NCI-H69 (cell line): ENCODE data around the gene MRPL50.
A peak's percentile ranks its signal among the peaks of the same experiment; 100 is the strongest.

Experiments
- DNase-seq: peaks from one replicate; lab custom pipeline; 2025; lab: John Stamatoyannopoulos, UW

Gene MRPL50

GRCh38 chr9:101398068-101398929 is at the start of gene MRPL50, which contains the start of gene ZNF189:
Gene MRPL50, minus strand, starts transcription at chr9:101398618. Its CDS starts 26 bp downstream, at chr9:101398592.
Gene ZNF189, plus strand, starts transcription at chr9:101398851. Its CDS starts 306 bp downstream, at chr9:101399157.
- DNase-seq = peak; percentile 99

DNA sequence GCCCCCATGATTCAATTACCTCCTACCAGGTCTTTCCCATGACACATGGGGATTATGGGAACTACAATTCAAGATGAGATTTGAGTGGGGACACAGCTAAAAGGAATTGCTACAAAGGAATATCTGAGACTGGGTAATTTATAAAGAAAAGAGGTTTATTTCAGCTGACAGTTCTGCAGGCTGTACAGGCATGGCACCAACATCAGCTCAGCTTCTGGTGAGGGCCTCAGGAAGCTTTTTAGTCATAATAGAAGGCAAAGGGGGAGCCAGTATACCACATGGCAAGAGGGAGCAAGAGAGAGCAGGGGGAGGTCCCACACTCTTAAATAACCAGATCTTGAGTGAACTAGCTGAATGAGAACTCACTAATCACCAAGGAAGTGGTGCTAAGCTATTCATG is 48.3 kb upstream of the MRPL50 start:
- no peak for DNase-seq

DNA sequence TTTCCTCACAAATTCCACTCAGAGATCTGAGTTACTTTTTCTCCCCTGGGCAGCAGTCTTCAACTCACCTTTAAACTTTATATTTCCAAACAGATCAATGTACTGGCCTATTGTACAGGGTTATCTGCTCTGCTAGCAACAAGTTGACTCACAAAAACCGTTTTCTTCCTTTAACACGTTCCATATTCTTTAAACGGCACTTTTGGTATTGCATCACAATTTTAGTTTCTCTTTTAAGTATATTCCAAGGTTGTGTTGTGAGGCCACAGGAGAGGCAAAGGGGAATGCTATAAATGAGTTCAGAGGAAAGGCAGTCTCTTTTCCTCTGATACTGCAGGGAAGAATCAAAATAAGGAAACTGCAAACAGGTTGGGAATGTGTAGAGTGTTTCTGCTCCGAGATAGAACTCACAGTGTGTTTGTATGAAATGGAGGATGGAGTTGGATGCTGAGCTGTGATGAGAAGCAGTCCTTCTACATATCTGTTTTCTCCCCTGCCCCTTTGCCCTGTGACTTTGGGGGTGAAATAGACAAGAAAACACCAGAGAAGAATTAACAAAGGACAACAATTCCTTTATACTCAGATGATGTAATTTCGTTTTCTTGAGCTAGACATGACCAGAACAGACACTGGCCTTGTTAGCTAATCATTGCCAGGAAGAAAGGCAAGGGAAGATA is 47.1 kb upstream of the MRPL50 start:
- DNase-seq = no peak

DNA sequence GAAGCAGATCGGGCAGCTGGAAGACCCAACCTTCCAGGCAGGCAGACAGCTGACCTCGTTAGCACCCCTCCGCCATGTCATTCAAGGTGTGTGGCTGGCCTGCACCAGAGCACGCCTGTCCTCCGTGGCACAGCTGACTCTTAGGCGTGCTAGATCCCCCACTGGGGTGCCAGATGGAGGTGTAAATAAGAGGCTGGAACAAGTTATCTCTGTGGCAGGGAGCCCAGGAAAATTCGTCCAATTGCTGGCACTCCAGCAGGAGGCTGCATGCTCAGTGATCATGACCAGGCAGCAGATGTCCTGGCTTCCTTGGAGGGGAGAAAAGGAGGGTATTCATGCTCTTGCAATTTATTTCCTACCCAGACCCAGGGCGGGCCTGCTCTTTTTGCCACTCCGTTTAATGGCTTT is 45.0 kb upstream of the MRPL50 start:
- DNase-seq = peak; percentile 99

DNA sequence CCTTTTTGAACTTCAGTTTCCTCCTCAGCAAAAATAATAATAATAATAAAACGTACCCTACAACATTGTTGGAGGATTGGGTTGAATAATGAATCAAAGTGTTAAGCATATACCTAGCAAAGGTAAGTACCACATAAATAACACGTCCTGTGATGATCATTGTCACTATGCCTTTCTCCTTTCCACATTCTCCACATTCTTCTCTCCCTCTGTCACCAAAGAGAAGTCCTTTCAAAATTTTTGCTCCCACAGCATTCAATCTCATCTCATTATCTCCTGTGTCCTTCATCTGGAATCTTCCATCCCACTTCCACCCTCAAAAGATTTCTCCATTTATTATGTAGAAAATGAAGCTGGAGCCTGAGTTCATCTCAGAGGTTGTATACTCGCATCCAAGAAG is 44.3 kb upstream of the MRPL50 start:
- no peak for DNase-seq

GRCh38 chr9:101442318-101442717 is 43.9 kb upstream of the MRPL50 start:
- no peak for DNase-seq

DNA sequence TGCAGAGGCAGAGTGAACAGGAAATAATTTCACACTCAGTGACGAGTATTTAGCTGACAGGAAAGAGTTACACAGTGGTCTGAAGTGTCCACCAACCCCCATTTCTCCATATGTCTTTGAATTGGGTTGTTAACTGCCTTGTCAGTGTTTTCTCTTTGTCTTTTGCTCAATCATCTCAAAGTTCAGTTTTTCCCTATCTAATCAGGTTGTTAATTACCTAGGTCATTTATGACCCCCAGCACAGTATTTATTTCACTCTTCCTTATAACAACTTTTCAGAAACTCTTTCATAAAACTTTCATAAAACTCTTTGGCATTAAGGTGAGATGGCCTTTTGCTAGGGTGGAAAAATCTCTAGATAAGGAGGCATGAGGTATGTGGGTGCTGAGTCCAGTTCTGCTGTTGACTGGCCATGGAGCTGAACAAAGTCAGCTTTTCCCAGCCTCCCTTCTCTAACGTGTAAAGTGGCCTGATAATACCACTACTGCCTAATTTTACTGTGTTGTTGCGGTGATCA is 42.4 kb upstream of the MRPL50 start:
- no peak for DNase-seq

- no peak for DNase-seq
These were observed 40.1 kb upstream of the MRPL50 start for GRCh38 chr9:101438523-101438922.

DNA sequence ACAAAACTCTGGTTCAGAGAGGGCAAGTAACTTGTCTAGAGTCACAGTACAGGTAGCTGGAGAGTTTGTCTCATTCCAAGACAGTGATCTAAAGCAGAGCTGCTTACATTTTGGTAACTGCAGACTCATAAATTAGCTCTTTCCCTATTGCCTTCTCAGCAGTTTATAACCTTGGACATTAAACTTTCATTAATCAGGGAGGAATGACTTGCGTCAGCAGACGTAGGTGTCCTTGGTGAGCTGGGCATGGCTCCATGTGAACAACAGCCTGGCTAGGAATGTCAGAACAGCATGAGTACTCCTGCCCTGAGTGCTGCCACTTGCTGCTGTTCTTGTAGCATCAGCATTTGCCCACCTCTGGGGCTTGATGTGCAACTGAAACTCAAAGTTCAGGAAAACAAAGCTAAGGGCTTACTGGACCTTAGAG is 39.4 kb upstream of the MRPL50 start:
- no peak for DNase-seq

DNA sequence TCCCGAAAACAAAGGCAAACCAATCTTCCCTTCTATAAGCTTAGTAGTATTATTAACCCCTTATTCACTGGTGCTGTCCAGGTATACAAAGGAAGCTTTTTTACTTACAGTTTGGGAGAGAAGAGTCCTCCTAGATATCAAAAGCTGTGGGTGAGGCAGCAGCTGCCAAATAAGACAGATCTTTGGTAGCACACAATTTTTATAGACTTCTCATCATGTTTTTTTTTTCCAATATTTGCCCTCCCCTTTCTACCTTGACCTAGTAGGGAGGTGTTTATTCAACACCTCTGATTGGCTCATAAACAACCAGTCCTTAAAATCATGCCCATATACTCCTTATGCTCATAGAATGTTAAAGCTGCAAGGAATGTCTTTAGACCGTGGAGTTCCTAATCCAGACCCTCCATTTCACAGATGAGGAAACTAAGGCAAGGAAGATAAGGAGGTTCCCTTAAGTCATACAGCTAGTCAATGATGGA is 37.2 kb upstream of the MRPL50 start, which contains the start of gene ALDOB:
ALDOB (minus strand) TSS at position 174 of the 479 bp plus-strand sequence. CDS start 4,887 bp downstream, outside the sequence.
- no peak for DNase-seq

DNA sequence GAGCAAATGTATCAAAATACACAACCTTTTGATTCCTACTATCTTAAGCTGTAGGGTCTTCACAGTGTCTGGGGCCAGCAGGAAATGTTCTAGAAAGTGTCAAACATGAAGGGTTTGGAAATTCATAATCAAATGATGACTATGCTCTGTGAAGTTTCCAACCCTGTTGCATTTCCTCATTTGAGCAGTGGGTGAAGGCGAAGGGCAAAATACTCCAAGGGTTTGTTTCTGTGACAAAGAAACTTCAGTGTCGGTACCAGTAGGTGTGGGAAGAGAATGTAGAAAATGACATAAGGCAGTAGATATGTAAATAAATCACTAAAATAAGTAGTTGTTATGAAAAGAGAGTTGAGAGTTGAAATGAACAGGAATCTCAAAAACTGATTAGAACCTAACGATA is 36.6 kb upstream of the MRPL50 start:
- DNase-seq = no peak

DNA sequence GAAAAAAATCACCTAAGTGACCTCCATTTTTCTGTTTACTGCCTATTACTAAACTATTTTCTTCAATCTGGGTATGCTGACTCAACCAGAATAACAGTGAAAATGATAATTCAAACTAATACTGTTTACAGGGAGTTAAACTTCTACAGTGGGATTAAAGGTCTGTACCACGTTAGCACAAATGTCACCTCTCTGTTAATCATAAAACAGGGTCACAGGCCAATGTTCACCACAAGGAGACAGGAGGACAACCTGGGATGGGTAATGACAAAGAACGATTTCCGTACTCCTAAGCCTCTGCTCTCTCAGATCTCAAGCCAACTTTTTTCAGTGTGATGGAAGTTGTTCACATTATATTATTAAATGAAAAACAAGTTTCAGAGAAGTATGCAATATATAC is 34.8 kb upstream of the MRPL50 start:
- DNase-seq = no peak

DNA sequence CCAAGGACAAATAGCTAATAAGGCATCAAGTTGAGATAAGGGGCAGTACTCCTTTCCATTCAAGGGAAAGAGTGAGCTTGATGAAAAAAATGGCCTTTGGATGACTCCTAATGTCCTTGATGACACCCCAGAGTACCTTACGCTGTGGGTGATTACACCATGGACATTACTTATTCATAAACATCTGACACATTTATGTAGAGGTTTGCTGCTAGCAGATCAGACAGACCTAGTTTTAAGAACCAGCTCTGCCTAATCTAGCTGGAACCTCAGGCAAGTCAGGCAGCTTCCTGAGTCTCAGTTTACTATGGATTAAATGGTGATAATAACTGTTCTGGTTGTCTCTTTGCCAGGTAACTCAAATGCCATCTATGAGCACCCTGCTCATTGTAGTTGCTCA is 34.3 kb upstream of the MRPL50 start:
- DNase-seq = no peak

DNA sequence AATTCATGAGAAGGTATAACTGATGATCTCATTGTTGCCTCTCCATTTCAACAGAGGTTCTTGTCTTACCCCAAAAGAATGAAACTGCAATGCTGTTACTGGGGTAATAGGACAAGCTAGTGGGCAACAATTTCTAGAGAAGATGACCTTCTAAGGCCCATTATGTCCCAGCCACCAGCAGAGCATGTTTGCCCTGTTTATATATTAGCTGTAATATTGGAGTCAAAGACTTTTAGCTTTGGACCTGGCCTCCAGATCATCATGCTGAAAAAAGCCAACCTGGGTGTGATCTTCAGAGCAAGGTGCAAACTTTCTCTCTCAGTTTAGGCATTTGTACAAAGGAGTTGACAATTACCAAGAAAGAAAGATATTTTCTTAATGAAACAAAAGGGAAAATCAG is 33.8 kb upstream of the MRPL50 start:
- DNase-seq = no peak

DNA sequence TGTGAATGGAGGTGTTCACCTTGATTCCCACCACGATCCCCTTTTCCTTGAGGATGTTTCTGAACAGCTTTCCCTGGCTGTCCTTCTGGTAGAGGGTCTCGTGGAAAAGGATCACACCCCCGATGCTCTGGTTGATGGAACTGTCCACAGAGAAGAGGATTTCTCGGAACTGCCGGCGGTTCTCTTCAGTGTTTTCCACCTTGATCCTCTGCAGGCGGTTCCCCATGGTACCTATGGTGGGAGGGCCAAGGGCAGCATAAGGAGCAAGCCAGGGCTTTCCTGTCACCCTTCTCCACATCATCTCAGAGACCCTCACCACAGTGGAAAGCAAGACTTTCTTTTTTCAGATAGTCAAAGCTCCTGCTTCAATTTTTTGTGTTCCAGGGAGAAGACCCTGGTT is 31.3 kb upstream of the MRPL50 start:
- no peak for DNase-seq

DNA sequence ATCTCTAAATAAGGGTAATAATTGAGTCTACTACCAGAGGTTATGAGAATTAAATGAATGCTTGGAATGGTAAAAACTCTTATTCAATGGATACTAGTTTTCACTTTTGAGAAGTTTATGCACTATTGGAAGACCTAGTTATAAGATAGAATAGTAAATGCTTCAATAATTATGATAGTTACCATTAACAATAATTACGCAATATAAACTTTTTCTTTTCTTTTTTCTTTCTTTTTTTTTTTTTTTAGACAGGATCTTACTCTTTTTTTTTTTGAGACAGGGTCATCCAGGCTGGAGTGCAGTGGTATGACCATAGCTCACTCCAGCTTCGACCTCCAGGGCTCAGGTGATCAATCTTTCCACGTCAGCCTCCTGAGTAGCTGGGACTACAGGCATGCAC is 30.5 kb upstream of the MRPL50 start:
- DNase-seq = no peak

GRCh38 chr9:101427957-101428655 is 29.7 kb upstream of the MRPL50 start:
- peak; percentile 17 for DNase-seq

GRCh38 chr9:101427358-101427757 is 28.9 kb upstream of the MRPL50 start:
- DNase-seq = peak; percentile 74

DNA sequence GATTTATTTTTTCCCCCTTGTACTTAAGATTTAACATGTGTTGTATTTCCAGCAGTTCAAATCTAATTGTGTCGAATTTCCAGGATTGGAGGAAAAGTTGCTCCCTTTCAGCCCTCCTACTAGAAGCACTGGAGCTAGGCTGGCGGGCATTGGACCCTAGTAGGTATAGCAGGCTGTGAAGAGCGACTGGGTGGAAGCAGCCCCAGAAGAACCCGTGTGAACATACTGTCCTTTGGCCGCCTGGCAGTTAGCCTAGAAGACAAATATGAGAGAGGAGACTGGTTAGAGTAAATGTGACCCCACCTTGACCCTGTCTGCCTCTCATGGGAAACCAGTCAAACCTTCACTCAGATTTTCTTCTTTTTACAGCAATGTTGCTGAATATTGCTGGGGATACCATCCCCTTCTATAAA is 23.2 kb upstream of the MRPL50 start:
- peak; percentile 36 for DNase-seq

DNA sequence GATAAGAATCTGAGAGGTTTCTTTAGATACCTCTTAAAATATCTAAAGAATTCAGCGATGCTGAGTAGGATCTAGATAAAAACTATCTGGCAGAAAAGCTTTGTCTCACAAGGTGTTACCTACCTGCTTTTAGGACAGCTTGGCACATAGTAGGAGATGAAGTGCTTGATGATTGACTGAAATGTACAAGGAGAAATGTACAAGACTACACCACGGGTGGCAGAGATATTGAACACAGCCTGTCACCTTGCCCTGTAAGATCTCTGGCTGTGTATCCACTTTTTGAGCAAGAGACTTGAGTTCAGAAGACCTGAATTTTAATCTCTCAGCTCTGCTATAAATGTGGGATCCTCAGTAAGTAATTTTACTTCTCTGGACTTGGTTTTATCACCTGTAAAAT is 21.4 kb upstream of the MRPL50 start:
- DNase-seq = no peak

DNA sequence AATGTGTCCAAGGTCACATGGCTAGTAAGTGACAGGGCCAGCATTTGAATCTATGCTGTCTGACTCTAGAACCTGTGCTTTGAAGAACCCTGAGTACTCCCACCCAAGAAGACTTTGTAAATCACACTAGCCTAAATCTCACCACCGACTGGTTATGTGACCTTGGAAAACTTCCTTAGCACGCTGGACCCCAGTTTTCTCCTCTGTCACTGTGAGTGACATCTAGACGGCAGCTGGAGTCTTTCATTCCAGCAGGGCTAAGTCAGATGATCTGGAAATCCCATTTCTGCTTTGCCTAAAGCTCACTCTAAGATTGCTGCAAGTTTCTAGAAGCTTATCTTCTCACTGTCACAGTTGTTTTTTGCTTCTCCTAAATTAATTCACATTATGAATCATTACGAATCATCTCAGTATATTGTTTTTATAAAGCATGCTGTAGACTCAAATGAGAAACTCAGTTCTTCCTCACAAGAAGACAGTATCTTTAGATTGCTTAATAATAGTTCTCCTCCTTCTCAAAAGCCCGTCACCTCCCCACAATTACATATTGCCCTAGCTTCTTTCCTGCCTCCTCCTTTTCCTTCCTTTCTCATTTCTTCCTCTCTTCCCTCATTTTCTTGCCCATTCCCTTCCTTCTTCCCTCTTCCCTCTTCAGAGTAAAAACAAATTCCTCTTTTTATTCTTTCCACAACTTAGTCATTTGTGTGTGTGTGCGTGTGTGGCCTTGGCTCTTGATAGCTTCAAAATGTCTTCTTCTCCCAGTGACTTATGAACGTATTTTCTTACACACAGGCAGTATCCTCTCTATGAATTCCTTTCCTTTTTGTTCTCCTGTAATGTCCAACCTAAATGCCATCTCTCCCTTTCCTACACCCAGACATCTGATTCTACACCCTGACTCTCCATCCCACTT is 20.4 kb upstream of the MRPL50 start:
- no peak for DNase-seq
